Activated T-cell treated with anti-CD3 and anti-CD28 coated beads, Interleukin-2, amount 50 U/mL, for 72 hours (primary cell): ENCODE measurements around the gene AZU1. TPM values are rescaled to one million over a fixed set of nuclear protein-coding genes. Genes with fewer than 3 reads are reported as not detected.
"Not testable (repeated sequence)": the region's sequence is repeated elsewhere in the genome, so short reads cannot be mapped to it uniquely, and the experiment has no call there.

ENCODE experiments used
- ATAC-seq, 2 donors: fragments of 150-1000 bp; cut with Tn5 transposase; replicated peaks in 1 of 2; 2 replicates each; pipeline ENCODE4 v1.10.0; 2021; ENCODE audit warnings: moderate library complexity in 2 of 2, mild to moderate bottlenecking in 1 of 2
- DNase-seq, 2 donors: peaks; one replicate each; pipeline ENCODE4 v3.0.0; 2021 to 2022; ENCODE audit warnings: mixed read lengths in 1 of 2
- H3K27ac Mint-ChIP-seq: one replicate; pipeline ENCODE4 v1.8.0; 2022; ENCODE audit warnings: mild to moderate bottlenecking, moderate library complexity, mixed read lengths
- H3K27me3 Mint-ChIP-seq: one replicate; pipeline ENCODE4 v1.8.0; 2022; ENCODE audit warnings: low read depth, mixed read lengths
- H3K36me3 Mint-ChIP-seq, 2 donors: one replicate each; pipeline ENCODE4 v1.8.0; 2022; ENCODE audit warnings: mixed read lengths in 2 of 2, mild to moderate bottlenecking in 1 of 2; ENCODE audit not compliant: insufficient read depth in 2 of 2
- H3K4me1 Mint-ChIP-seq: one replicate; pipeline ENCODE4 v1.8.0; 2022; ENCODE audit warnings: low read depth, mixed read lengths
- H3K4me3 Mint-ChIP-seq, 2 donors: one replicate each; pipeline ENCODE4 v1.8.0; 2022; ENCODE audit warnings: mild to moderate bottlenecking in 2 of 2, mixed read lengths in 2 of 2, moderate library complexity in 2 of 2
- H3K9me3 Mint-ChIP-seq, 2 donors: one replicate each; pipeline ENCODE4 v1.8.0; 2022; ENCODE audit warnings: mixed read lengths in 2 of 2
- total RNA-seq, 2 donors: library from RNA; stranded (reverse); gene quantifications; one replicate each; pipeline ENCODE4 v1.2.3, GENCODE V29; 2022

Gene AZU1
- total RNA-seq, 2 donors from 2014 or later = not detected

DNA sequence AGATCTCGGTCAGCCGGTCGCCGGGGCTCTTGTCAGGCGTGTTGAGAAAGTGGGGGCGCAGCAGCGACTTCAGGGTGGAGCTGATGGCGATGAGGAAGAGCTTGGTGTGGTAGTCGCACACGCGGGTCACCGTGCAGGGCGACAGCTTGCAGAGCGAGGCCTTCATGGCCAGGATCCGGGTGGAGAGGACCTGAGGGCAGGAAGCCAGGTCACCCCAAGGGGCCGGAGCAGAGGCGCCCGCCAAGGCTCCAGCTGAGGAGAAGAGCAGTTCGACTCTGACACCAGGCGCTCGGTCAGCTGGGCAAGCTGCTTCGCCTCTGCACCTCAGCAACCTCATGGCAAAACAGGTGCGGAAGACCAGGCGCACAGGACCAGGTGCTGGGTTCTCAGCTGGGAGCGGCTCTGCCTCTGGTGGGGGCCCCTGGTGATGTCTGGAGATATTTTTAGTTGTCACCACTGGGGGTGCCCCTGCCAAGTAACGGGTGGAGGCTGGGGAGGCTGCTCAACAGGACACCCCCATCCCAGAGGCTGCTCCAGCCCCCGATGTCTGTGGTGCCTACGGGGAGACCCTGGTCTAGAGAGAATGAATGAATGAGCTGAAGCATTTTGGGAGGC, 47.7 kb downstream of the AZU1 start:
- Mint-ChIP-seq H3K27me3 (no peaks in the 10 kb centered on the region), H3K36me3 (peaks cover 0 to 3% of the 10 kb centered on the region in 2 donors), H3K9me3 (no peaks in the 10 kb centered on the region), H3K4me3 (no peak overlapping the region), H3K27ac (no peak overlapping the region), H3K4me1 (peaks cover 11% of the 10 kb centered on the region)
- DNase-seq (no peak), ATAC-seq (no peak)

DNA sequence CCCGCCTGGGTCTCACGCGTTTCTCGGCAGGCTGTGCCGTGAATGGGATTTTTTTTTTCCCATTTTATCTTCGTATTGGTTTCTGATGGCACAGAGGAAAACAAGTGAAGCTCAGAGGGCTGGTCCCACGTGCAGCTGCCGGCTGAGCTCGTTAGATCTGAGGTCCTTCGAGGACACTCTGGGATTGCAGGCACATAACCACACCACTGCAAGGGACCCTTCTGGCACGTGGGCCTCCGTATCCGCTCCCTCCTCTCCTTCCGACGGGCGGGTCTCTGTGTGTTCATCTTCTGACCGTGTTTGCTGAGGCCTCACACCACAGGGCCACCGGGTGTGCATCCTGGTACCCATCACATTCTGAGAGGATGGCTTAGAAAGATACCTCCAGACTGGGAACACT, 48.5 kb downstream of the AZU1 start:
- ATAC-seq (no peak), DNase-seq (no peak)
- no peaks in the 10 kb centered on the region for H3K27me3 Mint-ChIP-seq
- no peak overlapping the region for H3K27ac Mint-ChIP-seq
- no peaks in the 10 kb centered on the region for H3K9me3 Mint-ChIP-seq
- H3K4me1 Mint-ChIP-seq = peaks cover 11% of the 10 kb centered on the region
- H3K36me3 Mint-ChIP-seq = peaks cover 0 to 1% of the 10 kb centered on the region in 2 donors
- no peak overlapping the region for H3K4me3 Mint-ChIP-seq

DNA sequence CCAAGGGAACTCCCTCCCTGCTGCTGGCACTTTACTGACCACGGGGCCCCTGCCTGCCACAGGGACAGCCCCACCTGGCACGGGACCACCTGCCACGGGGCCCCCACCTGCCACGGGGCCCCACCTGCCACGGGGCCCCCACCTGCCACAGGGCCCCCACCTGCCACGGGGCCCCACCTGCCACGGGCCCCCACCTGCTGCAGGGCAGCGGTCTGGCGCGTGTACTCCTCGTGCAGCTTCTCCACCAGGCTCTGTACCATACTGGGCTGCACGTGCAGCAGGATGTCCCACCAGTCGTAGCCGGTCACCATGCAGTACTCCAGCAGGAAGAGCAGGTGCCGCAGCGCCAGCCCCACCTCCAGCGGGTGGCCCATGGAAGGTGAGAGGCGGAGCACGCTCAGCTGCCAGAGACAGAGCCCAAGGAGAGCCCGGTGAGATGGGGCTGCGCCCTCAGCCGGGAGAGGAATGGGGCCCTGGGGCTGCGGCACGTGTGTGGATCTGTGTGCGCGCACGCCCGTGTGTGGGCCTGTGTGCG, 49.2 kb downstream of the AZU1 start:
- Mint-ChIP-seq H3K4me3 (no peak overlapping the region), H3K4me1 (peaks cover 11% of the 10 kb centered on the region), H3K36me3 (peaks cover 0 to 1% of the 10 kb centered on the region in 2 donors), H3K27ac (no peak overlapping the region), H3K9me3 (no peaks in the 10 kb centered on the region), H3K27me3 (no peaks in the 10 kb centered on the region)
- DNase-seq (no peak), ATAC-seq (no peak)

DNA sequence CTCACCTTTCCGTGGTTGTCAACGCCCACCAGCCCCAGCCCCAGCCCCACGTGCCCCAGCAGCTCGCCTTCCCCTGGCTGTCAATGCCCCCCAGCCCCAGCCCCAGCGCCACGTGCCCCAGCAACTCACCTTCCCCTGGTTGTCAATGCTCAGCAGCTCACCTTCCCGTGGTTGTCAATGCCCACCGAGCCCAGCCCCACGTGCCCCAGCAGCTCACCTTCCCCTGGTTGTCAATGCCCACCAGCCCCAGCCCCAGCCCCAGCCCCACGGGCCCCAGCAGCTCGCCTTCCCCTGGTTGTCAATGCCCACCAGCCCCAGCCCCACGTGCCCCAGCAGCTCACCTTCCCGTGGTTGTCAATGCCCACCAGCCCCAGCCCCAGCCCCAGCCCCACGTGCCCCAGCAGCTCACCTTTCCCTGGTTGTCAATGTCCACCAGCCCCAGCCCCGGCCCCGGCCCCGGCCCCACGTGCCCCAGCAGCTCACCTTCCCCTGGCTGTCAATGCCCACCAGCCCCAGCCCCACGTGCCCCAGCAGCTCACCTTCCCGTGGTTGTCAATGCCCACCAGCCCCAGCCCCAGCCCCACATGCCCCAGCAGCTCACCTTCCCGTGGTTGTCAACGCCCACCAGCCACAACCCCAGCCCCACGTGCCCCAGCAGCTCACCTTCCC, 50.5 kb downstream of the AZU1 start:
- H3K27me3 Mint-ChIP-seq, H3K27ac Mint-ChIP-seq, H3K9me3 Mint-ChIP-seq, DNase-seq, H3K4me1 Mint-ChIP-seq, ATAC-seq, H3K4me3 Mint-ChIP-seq, H3K36me3 Mint-ChIP-seq: not testable (repeated sequence)

DNA sequence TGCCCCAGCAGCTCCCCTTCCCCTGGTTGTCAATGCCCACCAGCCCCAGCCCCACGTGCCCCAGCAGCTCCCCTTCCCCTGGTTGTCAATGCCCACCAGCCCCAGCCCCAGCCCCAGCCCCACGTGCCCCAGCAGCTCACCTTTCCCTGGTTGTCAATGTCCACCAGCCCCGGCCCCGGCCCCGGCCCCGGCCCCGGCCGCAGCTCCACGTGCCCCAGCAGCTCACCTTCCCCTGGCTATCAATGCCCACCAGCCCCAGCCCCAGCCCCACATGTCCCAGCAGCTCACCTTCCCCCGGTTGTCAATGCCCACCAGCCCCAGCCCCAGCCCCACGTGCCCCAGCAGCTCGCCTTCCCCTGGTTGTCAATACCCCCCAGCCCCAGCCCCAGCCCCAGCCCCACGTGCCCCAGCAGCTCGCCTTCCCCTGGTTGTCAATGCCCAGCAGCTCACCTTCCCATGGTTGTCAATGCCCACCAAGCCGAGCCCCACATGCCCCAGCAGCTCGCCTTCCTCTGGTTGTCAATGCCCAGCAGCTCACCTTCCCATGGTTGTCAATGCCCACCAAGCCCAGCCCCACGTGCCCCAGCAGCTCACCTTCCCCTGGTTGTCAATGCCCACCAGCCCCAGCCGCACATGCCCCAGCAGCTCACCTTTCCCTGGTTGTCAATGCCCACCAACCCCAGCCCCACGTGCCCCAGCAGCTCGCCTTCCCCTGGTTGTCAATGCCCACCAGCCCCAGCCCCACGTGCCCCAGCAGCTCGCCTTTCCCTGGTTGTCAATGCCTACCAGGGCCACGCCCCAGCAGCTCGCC, 51.3 kb downstream of the AZU1 start:
- not testable (repeated sequence) for H3K36me3 Mint-ChIP-seq, H3K27ac Mint-ChIP-seq, H3K9me3 Mint-ChIP-seq

DNA sequence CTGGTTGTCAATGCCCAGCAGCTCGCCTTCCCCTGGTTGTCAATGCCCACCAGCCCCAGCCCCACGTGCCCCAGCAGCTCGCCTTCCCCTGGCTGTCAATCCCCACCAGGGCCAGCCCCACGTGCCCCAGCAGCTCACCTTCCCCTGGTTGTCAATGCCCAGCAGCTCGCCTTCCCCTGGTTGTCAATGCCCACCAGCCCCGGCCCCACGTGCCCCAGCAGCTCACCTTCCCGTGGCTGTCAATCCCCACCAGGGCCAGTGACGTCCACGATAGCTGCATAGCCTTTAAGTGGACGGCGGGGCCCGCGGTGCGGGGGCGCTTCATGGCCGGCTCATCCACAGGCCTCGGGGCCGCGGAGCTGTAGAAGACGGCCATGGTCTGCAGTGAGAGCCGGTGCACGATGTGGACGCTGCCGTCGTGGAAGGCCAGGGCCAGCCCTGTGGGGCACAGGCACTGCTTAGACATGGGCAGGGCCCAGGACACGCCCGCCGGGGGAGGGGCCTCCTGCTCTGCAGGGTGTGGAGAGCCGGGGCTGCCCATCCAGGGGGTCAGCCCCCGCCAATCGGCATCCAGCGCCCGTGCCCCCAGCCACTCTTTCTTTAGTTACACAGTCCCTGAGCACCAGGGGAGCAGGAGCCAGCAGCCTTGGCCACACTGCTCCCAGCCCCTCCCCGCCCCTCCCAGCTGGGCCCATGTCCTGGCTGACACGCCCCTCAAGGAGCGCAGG, 52.2 kb downstream of the AZU1 start:
- H3K36me3 Mint-ChIP-seq = peaks cover 0 to 1% of the 10 kb centered on the region in 2 donors
- DNase-seq (no peak), ATAC-seq (no peak)
- no peak overlapping the region for H3K4me3 Mint-ChIP-seq
- H3K27me3 Mint-ChIP-seq = no peaks in the 10 kb centered on the region
- H3K9me3 Mint-ChIP-seq = no peaks in the 10 kb centered on the region
- H3K27ac Mint-ChIP-seq = no peak overlapping the region
- H3K4me1 Mint-ChIP-seq = no peaks in the 10 kb centered on the region

More for the DNA sequence above, 51.3 kb downstream of the AZU1 start:
- DNase-seq, H3K27me3 Mint-ChIP-seq, H3K4me3 Mint-ChIP-seq, H3K4me1 Mint-ChIP-seq, ATAC-seq: not testable (repeated sequence)

Other genes with a start within 250 kb of the AZU1 start
- gene HCN2, start 238.0 kb upstream of the AZU1 start, total RNA-seq = 1 to 10 TPM in 1 of 2 donors, under 1 TPM in 1; 0.81 to 1.1 TPM
- gene POLRMT, start 194.3 kb upstream of the AZU1 start, total RNA-seq = 10 to 100 TPM; 62.7 to 79.0 TPM
- gene FGF22, start 188.0 kb upstream of the AZU1 start, total RNA-seq = not detected
- gene RNF126, start 164.6 kb upstream of the AZU1 start, total RNA-seq = 10 to 100 TPM; 72.8 to 91.8 TPM
- 10 to 100 TPM; 10.0 to 11.4 TPM for gene FSTL3, start 151.4 kb upstream of the AZU1 start, total RNA-seq
- gene PRSS57, start 132.4 kb upstream of the AZU1 start, total RNA-seq = under 1 TPM in 1 of 2 donors, not detected in 1; 0.22 TPM
- gene PALM, start 118.9 kb upstream of the AZU1 start, total RNA-seq = 1 to 10 TPM in 1 of 2 donors, under 1 TPM in 1; 0.72 to 2.0 TPM
- gene MISP, start 76.7 kb upstream of the AZU1 start, total RNA-seq = not detected
- gene PTBP1, start 30.4 kb upstream of the AZU1 start, total RNA-seq = 100 to 1,000 TPM; 515 to 611 TPM
- not detected for gene PLPPR3, start 5.9 kb upstream of the AZU1 start, total RNA-seq
- gene PRTN3, start 13.2 kb downstream of the AZU1 start, total RNA-seq = not detected
- gene ELANE, start 24.5 kb downstream of the AZU1 start, total RNA-seq = not detected
- 1 to 10 TPM; 2.1 to 3.1 TPM for gene CFD, start 31.8 kb downstream of the AZU1 start, total RNA-seq
- gene MED16, start 65.3 kb downstream of the AZU1 start, total RNA-seq = 10 to 100 TPM; 59.8 to 62.2 TPM
- gene RNU6-9, start 65.6 kb downstream of the AZU1 start, total RNA-seq = not detected
- gene R3HDM4, start 85.4 kb downstream of the AZU1 start, total RNA-seq = 100 to 1,000 TPM; 109 to 126 TPM
- gene KISS1R, start 89.5 kb downstream of the AZU1 start, total RNA-seq = 1 to 10 TPM; 1.0 to 3.6 TPM
- 10 to 100 TPM; 31.7 to 34.0 TPM for gene ARID3A, start 98.2 kb downstream of the AZU1 start, total RNA-seq
- gene WDR18, start 156.5 kb downstream of the AZU1 start, total RNA-seq = 10 to 100 TPM; 59.6 TPM
- under 1 TPM; 0.10 to 0.35 TPM for gene GRIN3B, start 172.6 kb downstream of the AZU1 start, total RNA-seq
- gene TMEM259, start 193.3 kb downstream of the AZU1 start, total RNA-seq = 100 to 1,000 TPM; 125 to 127 TPM
- not detected for gene RNU6-2, start 193.7 kb downstream of the AZU1 start, total RNA-seq
- gene CNN2, start 198.8 kb downstream of the AZU1 start, total RNA-seq = 100 to 1,000 TPM in 1 of 2 donors, 10 to 100 TPM in 1; 98.9 to 124 TPM
- gene ABCA7, start 212.3 kb downstream of the AZU1 start, total RNA-seq = 10 to 100 TPM; 34.3 to 37.1 TPM
- gene ARHGAP45, start 239.3 kb downstream of the AZU1 start, total RNA-seq = 100 to 1,000 TPM; 235 to 236 TPM